Measurements from ENCODE around the gene BTG2.

The BTG2 gene

GRCh38 chr1:203276916-203277545 lies 28.3 kb upstream of the BTG2 start:
- no peak for DNase-seq (ENCODE audit: low spot score)

GRCh38 chr1:203278082-203278884 lies 27.0 kb upstream of the BTG2 start:
- no peak for DNase-seq (ENCODE audit: low spot score)

GRCh38 chr1:203278885-203279406 lies 26.4 kb upstream of the BTG2 start:
- DNase-seq (ENCODE audit: low spot score) = no peak

- DNase-seq (ENCODE audit: low spot score) = no peak
Measured at GRCh38 chr1:203280061-203280460, 25.3 kb upstream of the BTG2 start.

- DNase-seq (ENCODE audit: low spot score) = no peak
Measured at GRCh38 chr1:203281033-203281432, 24.3 kb upstream of the BTG2 start.

- DNase-seq (ENCODE audit: low spot score) = no peak
Measured at GRCh38 chr1:203281851-203282661, 23.3 kb upstream of the BTG2 start.

- DNase-seq (ENCODE audit: low spot score) = no peak
Measured at GRCh38 chr1:203282720-203283542, 22.4 kb upstream of the BTG2 start.

GRCh38 chr1:203283597-203283996 lies 21.7 kb upstream of the BTG2 start:
- no peak for DNase-seq (ENCODE audit: low spot score)

- no peak for DNase-seq (ENCODE audit: low spot score)
Measured at GRCh38 chr1:203284411-203285123, 20.8 kb upstream of the BTG2 start.

GRCh38 chr1:203286161-203286984 lies 18.9 kb upstream of the BTG2 start:
- no peak for DNase-seq (ENCODE audit: low spot score)

- DNase-seq (ENCODE audit: low spot score) = no peak
Measured at GRCh38 chr1:203287109-203287893, 18.0 kb upstream of the BTG2 start.

GRCh38 chr1:203287898-203288297 lies 17.4 kb upstream of the BTG2 start:
- DNase-seq (ENCODE audit: low spot score) = no peak

- no peak for DNase-seq (ENCODE audit: low spot score)
Measured at GRCh38 chr1:203288400-203288799, 16.9 kb upstream of the BTG2 start.

GRCh38 chr1:203289281-203289981 lies 15.9 kb upstream of the BTG2 start:
- peak; percentile 64 for DNase-seq (ENCODE audit: low spot score)

- no peak for DNase-seq (ENCODE audit: low spot score)
Measured at GRCh38 chr1:203289982-203290260, 15.4 kb upstream of the BTG2 start.

GRCh38 chr1:203290261-203291089 lies 14.8 kb upstream of the BTG2 start:
- DNase-seq (ENCODE audit: low spot score) = peak; percentile 65

- no peak for DNase-seq (ENCODE audit: low spot score)
Measured at GRCh38 chr1:203291201-203292096, 13.9 kb upstream of the BTG2 start.
